HepG2 (cell line): ENCODE data around the gene NLRP5. TPM values are rescaled to one million over a fixed set of nuclear protein-coding genes. Genes with fewer than 3 reads are reported as not detected.

Source experiments
- ARID5B ChIP-seq: IDR thresholded peaks from 2 replicates; pipeline ENCODE4 v1.4.0; 2020; ENCODE audit warnings: mild to moderate bottlenecking, missing genetic modification reagents
- DPF2 ChIP-seq: sonication (generic); formaldehyde crosslinking; IDR thresholded peaks from 2 replicates; pipeline ENCODE4 v1.4.0; 2020; ENCODE audit warnings: mild to moderate bottlenecking, low read depth, missing genetic modification reagents, borderline replicate concordance
- EP300 ChIP-seq, 3 experiments: sonication (generic) in 1 of 3; formaldehyde crosslinking in 1 of 3; IDR thresholded peaks; 2 replicates each; pipeline versions ENCODE4 v1.5.1 to v1.6.1; 2011 to 2020; ENCODE audit warnings: low read depth in 2 of 3, low read length in 2 of 3, borderline replicate concordance in 1 of 3, improper control_type of control experiment in 1 of 3, mild to moderate bottlenecking in 1 of 3, missing genetic modification reagents in 1 of 3, moderate library complexity in 1 of 3
- FOXO1 ChIP-seq: sonication (generic); formaldehyde crosslinking; IDR thresholded peaks from 2 replicates; pipeline ENCODE4 v1.4.0; 2020; ENCODE audit warnings: missing genetic modification reagents
- GRHL1 ChIP-seq: sonication (generic); formaldehyde crosslinking; conservative IDR thresholded peaks from 2 replicates; pipeline ENCODE4 v1.8.0; 2022; ENCODE audit warnings: missing genetic modification reagents
- HOXA5 ChIP-seq: sonication (generic); formaldehyde crosslinking; IDR thresholded peaks from 2 replicates; pipeline ENCODE4 v1.4.0; 2020; ENCODE audit warnings: missing genetic modification reagents
- IRF1 ChIP-seq: sonication (generic); formaldehyde crosslinking; IDR thresholded peaks from 2 replicates; pipeline ENCODE4 v1.4.0; 2020; ENCODE audit warnings: low read depth, mild to moderate bottlenecking, missing genetic modification reagents
- MIER2 ChIP-seq: IDR thresholded peaks from 2 replicates; pipeline ENCODE4 v1.6.1; 2016; ENCODE audit warnings: missing biosample characterization, missing genetic modification reagents
- MIER3 ChIP-seq: IDR thresholded peaks from 2 replicates; pipeline ENCODE4 v1.6.1; 2016; ENCODE audit warnings: missing compliant biosample characterization, borderline replicate concordance
- NCOA5 ChIP-seq: sonication (generic); formaldehyde crosslinking; IDR thresholded peaks from 2 replicates; pipeline ENCODE4 v1.4.0; 2020; ENCODE audit warnings: missing genetic modification reagents
- NCOR1 ChIP-seq: fragments of 200-600 bp; sonication (generic); IDR thresholded peaks from 2 replicates; pipeline ENCODE4 v1.7.0; 2017; ENCODE audit warnings: antibody characterized with exemption, low read length, borderline replicate concordance
- SALL1 ChIP-seq: sonication (generic); formaldehyde crosslinking; IDR thresholded peaks from 2 replicates; pipeline ENCODE4 v1.8.0; 2022; ENCODE audit warnings: mild to moderate bottlenecking, missing genetic modification reagents
- SIN3A ChIP-seq: IDR thresholded peaks from 2 replicates; pipeline ENCODE4 v1.6.1; 2011; ENCODE audit warnings: low read depth, mild to moderate bottlenecking, control low read depth, low read length, borderline replicate concordance
- U2AF1 ChIP-seq: fragments of 200-400 bp; formaldehyde crosslinking; optimal IDR thresholded peaks from 2 replicates; pipeline ENCODE3; 2017; ENCODE audit warnings: mild to moderate bottlenecking, low read depth, low read length
- ZBTB1 ChIP-seq: sonication (generic); formaldehyde crosslinking; IDR thresholded peaks from 2 replicates; pipeline ENCODE4 v1.4.0; 2020; ENCODE audit warnings: missing genetic modification reagents, borderline replicate concordance
- ZEB1 ChIP-seq: IDR thresholded peaks from 2 replicates; pipeline ENCODE4 v1.6.1; 2012; ENCODE audit warnings: mild to moderate bottlenecking, low read depth, inconsistent platforms; ENCODE audit not compliant: insufficient replicate concordance
- ZNF263 ChIP-seq: sonication (generic); formaldehyde crosslinking; IDR thresholded peaks from 2 replicates; pipeline ENCODE4 v1.4.0; 2020; ENCODE audit warnings: missing genetic modification reagents
- ZNF331 ChIP-seq: sonication (generic); formaldehyde crosslinking; IDR thresholded peaks from 2 replicates; pipeline ENCODE4 v1.4.0; 2020; ENCODE audit warnings: missing genetic modification reagents
- ZNF335 ChIP-seq: sonication (generic); formaldehyde crosslinking; IDR thresholded peaks from 2 replicates; pipeline ENCODE4 v1.4.0; 2020; ENCODE audit warnings: missing genetic modification reagents
- ZNF556 ChIP-seq: sonication (generic); formaldehyde crosslinking; IDR thresholded peaks from 2 replicates; pipeline ENCODE4 v1.4.0; 2020; ENCODE audit warnings: mild to moderate bottlenecking, missing genetic modification reagents, borderline replicate concordance
- polyA plus RNA-seq, 8 experiments: library from polyadenylated mRNA; depleted of rRNA in 3 of 8; stranded (reverse) in 7 of 8; unstranded in 1 of 8; fragments of >200 nt; fragmentation: Illumina TruSeq in 4 of 8; extraction: Trizol in 4 of 8; gene quantifications; 2 replicates each; pipeline versions ENCODE4 v1.2.1 to v1.2.3, GENCODE V29; 2011 to 2016; ENCODE audit warnings: low read depth in 4 of 8, missing spikeins in 1 of 8, mixed read lengths in 1 of 8; ENCODE audit not compliant: insufficient read depth in 1 of 8
- total RNA-seq, 5 experiments: library from RNA; depleted of rRNA; stranded (reverse); fragments of >200 nt; fragmentation: Illumina TruSeq; extraction: Trizol; gene quantifications; 2 replicates each; pipeline ENCODE4 v1.2.3, GENCODE V29; 2016; ENCODE audit warnings: low read depth in 1 of 5

NLRP5 gene
- total and polyA plus RNA-seq, 2 of the 13 experiments (the other 11 are each of a cell fraction or from before 2014, with no cell fraction given), result not detected

GRCh38 chr19:56110515-56111448 lies 124.2 kb downstream of the NLRP5 start (continued):
- TF ChIP-seq SIN3A (0 out of 2 replicates have a peak, but pooled peaks have one; percentile 28), MIER2 (CRISPR knock-in tag) (peak; percentile 55; the same call in 1 of the 2 replicates), ZNF556 (CRISPR knock-in tag) (peak; percentile 59; the same call in 1 of the 2 replicates), ZBTB1 (CRISPR knock-in tag) (no peak), GRHL1 (CRISPR knock-in tag) (no peak), U2AF1 (no peak), EP300 (IDR thresholded peaks at IDR 0.05; ENCODE audit: low read depth in 2 of 2, low read length in 2 of 2) (peak in 1 of 2 experiments; percentile 48), EP300 (CRISPR knock-in tag; IDR thresholded peaks at IDR 0.05; ENCODE audit: borderline replicate concordance) (no peak; the same call in 1 of the 2 replicates), HOXA5 (CRISPR knock-in tag) (0 out of 2 replicates have a peak, but pooled peaks have one; percentile 31), NCOR1 (peak; percentile 37; the same call in 1 of the 2 replicates), NCOA5 (no peak), FOXO1 (CRISPR knock-in tag) (peak; percentile 32; the same call in 1 of the 2 replicates), SALL1 (CRISPR knock-in tag) (peak; percentile 79), ZNF331 (CRISPR knock-in tag) (peak; percentile 67), ZEB1 (no peak), DPF2 (CRISPR knock-in tag) (peak; percentile 37), ARID5B (CRISPR knock-in tag) (peak; percentile 71), IRF1 (CRISPR knock-in tag) (no peak), MIER3 (CRISPR knock-in tag) (peak; percentile 26; the same call in 1 of the 2 replicates), ZNF263 (peak; percentile 37; the same call in 1 of the 2 replicates), ZNF335 (no peak)
